HG02623 (cell line): ENCODE measurements around the gene SMPD3.

Experiments
- ATAC-seq: cut with Tn5 transposase; IDR thresholded peaks from one replicate; pipeline ENCODE4 v1.9.1; 2021; ENCODE audit warnings: moderate library complexity; ENCODE audit not compliant: unreplicated experiment

SMPD3 gene

GRCh38 chr16:68473358-68474070, 25.2 kb upstream of the SMPD3 start:
- no peak for ATAC-seq

GRCh38 chr16:68472581-68472980, 24.3 kb upstream of the SMPD3 start:
- no peak for ATAC-seq

DNA sequence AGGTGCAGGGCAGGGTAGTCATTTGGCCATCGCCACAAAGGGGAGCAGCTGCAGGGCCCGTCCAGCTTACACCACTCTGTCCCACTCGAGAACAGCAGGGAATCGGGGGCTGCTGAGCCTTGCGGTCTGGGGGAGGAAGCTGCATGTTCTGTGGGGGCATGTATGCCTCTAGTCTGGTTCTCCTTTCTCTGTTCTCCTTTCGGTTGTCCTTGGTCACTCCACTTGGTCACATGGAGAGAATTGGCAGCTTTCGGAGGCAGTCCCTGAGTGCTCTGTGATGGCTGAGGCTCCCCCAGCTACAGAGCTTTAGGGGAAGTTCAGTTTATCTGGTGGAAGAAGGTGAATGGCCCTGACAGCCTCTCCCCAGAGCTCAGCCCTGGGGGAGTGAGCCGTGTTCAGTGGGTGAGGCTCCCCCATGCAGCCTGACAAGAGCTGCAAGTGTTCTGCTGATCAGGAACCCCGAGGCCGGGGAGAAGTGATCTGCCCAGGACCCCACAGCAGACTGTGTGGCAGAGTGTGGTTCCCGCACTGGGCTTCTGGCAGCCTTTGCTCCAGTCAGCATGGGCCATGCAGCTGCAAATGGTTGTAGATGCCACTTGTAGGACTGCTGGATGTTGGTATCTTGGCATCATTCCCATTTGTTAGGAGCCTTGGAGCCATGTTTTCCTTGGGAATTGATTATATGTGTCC, 22.3 kb upstream of the SMPD3 start:
- ATAC-seq, result peak; percentile 88

- peak; percentile 2 for ATAC-seq
Measured at GRCh38 chr16:68469796-68470460, 21.6 kb upstream of the SMPD3 start.

GRCh38 chr16:68468842-68469241, 20.5 kb upstream of the SMPD3 start:
- no peak for ATAC-seq

DNA sequence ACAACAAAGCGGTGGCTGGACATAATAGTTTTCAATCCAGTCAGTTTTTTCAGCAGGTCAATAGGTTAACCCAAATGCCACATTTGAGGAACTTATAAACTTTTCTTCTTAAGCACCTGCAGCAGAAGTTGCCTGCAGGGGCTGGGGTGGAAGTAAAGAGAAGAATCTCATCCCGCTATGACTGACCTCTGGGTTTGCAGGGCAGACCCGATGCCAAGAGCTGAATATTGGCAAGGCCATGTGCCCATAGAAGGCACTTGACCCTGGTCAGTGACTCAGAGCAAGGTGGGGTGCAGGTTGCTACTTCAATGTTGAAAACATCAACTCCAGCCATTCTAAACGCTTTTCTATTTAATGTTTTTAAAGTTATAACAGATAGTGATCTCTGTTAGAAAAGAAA, 17.9 kb upstream of the SMPD3 start:
- ATAC-seq, result no peak

DNA sequence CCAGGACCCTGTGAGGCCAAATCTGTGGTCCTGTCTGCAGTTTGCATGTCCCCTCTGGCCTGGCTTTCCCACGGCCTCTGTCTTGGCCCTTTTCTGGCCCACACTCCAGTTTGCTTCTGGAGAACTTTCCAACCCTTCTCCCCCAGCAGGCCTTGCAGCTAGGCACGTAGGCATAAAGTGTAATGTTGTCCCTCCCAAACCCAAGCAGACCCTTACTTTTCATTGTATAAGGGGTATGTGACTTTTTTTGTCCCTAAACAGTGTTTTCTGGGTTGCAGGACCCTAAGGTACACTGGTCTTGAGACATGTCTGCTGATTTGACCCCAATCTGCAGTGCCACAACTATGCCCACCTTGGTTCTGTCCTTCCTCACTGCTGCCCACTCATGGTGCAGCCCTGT, 15.6 kb upstream of the SMPD3 start:
- no peak for ATAC-seq

DNA sequence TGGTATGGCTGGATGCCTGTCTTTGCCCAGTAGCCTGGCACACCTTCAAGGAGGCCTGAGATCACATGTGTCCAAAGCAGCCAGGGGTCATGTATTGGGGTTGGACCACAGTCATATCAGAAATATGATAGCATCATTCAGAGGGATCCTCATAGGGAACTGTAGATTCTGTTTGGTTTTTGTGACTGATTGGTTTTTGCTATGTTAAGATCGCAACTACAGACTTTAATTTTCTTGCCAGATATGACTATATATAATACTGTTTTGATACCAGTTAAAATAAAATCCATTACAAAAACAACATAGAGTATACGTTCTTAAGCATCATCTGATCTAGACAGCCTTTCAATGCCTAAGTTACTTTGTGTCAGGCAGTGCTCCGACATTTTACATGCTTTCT, 11.8 kb upstream of the SMPD3 start:
- no peak for ATAC-seq

DNA sequence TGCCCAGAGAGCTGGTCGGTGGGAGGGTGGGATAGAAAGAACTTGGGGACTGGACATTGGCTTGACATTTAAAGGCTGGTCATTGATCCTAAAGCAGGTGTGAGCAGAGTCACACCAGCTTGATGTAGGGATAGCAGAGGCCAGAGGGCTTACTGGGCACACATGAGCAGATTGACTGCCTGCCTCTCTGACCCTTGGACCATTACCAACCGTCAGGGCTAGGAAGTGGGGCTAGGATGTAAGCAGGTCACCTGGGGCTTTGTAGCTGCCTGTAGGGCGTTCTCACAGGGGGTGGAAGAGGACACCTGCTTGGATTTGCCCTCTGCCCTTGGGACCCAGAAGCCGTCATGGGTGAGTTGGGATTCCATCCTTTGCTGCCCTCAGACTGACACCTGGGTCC, 11.1 kb upstream of the SMPD3 start:
- no peak for ATAC-seq

GRCh38 chr16:68458551-68458950, 10.2 kb upstream of the SMPD3 start:
- ATAC-seq, result no peak

DNA sequence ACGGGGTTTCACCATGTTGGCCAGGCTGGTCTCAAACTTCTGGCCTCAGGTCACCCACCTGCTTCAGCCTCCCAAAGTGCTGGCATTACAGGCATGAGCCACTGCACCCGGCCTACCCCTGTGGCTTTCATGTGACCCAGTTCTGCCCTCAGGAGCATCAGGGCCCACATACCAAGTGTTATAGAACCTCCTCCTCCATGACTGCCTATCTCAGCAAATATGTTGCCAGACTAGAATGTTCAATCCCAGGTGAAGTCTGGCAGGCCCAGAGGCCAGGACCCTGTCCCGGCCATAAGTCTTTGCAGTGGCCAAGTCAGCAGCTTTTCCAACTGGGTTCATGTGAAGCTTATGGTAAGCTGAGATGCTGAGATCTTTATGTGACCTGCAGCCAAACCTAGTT, 9.8 kb upstream of the SMPD3 start:
- ATAC-seq, result no peak

DNA sequence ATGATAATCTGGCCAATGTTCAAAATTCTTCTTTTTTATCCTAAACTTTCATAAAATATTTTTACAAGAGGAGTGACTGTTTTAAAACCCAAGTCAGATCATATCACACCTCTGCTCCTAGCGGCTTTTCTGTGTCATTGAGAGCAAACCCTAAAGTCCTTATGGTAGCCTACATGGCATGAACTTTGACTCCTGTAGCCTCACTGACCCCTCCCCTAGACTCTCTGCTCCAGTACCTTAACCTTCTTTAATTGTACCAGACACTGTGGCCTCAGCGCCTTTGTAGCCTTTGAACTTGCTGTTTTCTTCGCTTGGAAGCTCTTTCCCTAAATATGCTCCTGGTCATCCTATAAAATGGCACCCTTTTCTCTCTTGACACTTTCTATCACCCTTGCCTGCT, 7.3 kb upstream of the SMPD3 start:
- ATAC-seq, result no peak

GRCh38 chr16:68454920-68455435, 6.7 kb upstream of the SMPD3 start:
- ATAC-seq, result no peak

- ATAC-seq, result no peak
Measured at GRCh38 chr16:68453816-68454215, 5.5 kb upstream of the SMPD3 start.

- no peak for ATAC-seq
Measured at GRCh38 chr16:68452176-68452575, 3.9 kb upstream of the SMPD3 start.

GRCh38 chr16:68451676-68452075, 3.4 kb upstream of the SMPD3 start:
- ATAC-seq, result no peak

GRCh38 chr16:68450741-68451255, 2.5 kb upstream of the SMPD3 start:
- no peak for ATAC-seq

DNA sequence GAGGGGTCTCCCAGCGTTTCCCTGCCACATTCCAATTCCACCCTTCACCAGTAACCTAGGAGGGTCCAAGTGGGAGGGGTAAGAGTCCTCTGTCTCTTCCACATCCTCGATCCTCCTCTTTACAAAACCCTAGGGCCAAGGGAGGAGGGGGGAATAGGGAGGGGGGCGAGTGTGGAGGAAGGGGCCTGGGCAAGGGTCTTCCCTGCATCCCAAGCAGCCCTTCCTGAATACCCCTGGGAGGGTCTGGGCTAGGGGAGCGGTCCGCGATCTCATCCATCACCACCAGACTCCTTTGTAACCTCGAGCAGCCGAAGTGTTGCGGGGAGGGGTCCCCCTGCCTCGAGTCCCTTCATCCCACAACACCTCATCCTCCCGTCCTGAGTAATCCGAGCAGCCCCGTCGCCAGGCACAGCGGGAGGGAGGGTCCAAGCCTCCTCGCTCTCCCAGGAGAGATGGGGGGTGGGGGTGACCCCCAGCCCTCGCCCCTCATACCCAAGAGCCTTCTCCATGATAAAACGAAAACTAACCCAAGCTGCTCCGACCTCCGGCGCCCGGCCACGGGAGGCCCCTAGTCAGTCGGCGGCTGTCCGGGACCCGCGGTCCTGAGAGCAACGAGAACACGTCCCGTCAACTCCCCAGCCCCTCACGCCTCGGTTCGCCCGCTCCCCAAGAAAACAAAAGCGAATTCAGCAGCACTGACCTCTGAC, 502 bp downstream of the SMPD3 start:
- no peak for ATAC-seq

GRCh38 chr16:68446681-68447652, 1.3 kb downstream of the SMPD3 start:
- ATAC-seq, result no peak

- ATAC-seq, result no peak
Measured at GRCh38 chr16:68445458-68445857, 2.9 kb downstream of the SMPD3 start.
